Measurements from ENCODE around the gene GIMAP4.

Gene GIMAP4

GRCh38 chr7:150553163-150553562 lies 14.0 kb upstream of the GIMAP4 start:
- in situ Hi-C loops (cut with MboI; ENCODE audit: low sequenced_read_pairs, unreplicated experiment) = no loop called here
- no peak for DNase-seq (ENCODE audit: low spot score)
- no peak for TF ChIP-seq CTCF (IDR thresholded peaks at IDR 0.05; ENCODE audit: borderline replicate concordance, control extremely low read depth, extremely low read depth, insufficient read depth, missing control alignments)

GRCh38 chr7:150556521-150557138 lies 10.6 kb upstream of the GIMAP4 start:
- in situ Hi-C loops (cut with MboI; ENCODE audit: low sequenced_read_pairs, unreplicated experiment) = no loop called here
- no peak for DNase-seq (ENCODE audit: low spot score)
- TF ChIP-seq CTCF (IDR thresholded peaks at IDR 0.05; ENCODE audit: borderline replicate concordance, control extremely low read depth, extremely low read depth, insufficient read depth, missing control alignments) = no peak

GRCh38 chr7:150560486-150560885 lies 6.7 kb upstream of the GIMAP4 start:
- no peak for TF ChIP-seq CTCF (IDR thresholded peaks at IDR 0.05; ENCODE audit: borderline replicate concordance, control extremely low read depth, extremely low read depth, insufficient read depth, missing control alignments)
- no peak for DNase-seq (ENCODE audit: low spot score)
- in situ Hi-C loops (cut with MboI; ENCODE audit: low sequenced_read_pairs, unreplicated experiment) = no loop called here

- TF ChIP-seq CTCF (IDR thresholded peaks at IDR 0.05; ENCODE audit: borderline replicate concordance, control extremely low read depth, extremely low read depth, insufficient read depth, missing control alignments) = no peak
- DNase-seq (ENCODE audit: low spot score) = no peak
- in situ Hi-C loops (cut with MboI; ENCODE audit: low sequenced_read_pairs, unreplicated experiment) = no loop called here
These were observed 4.3 kb upstream of the GIMAP4 start for GRCh38 chr7:150562919-150563318.

- DNase-seq (ENCODE audit: low spot score) = no peak
- in situ Hi-C loops (cut with MboI; ENCODE audit: low sequenced_read_pairs, unreplicated experiment) = no loop called here
- no peak for TF ChIP-seq CTCF (IDR thresholded peaks at IDR 0.05; ENCODE audit: borderline replicate concordance, control extremely low read depth, extremely low read depth, insufficient read depth, missing control alignments)
These were observed 3.2 kb upstream of the GIMAP4 start for GRCh38 chr7:150564006-150564405.

GRCh38 chr7:150564566-150564965 lies 2.6 kb upstream of the GIMAP4 start:
- in situ Hi-C loops (cut with MboI; ENCODE audit: low sequenced_read_pairs, unreplicated experiment) = no loop called here
- TF ChIP-seq CTCF (IDR thresholded peaks at IDR 0.05; ENCODE audit: borderline replicate concordance, control extremely low read depth, extremely low read depth, insufficient read depth, missing control alignments) = no peak
- no peak for DNase-seq (ENCODE audit: low spot score)

Data from GM13976 (cell line).